Heart left ventricle (tissue), 13 donors: ENCODE data around the gene OPRL1.

Experiments used
- CTCF ChIP-seq, 12 donors: fragments of 200-600 bp; sonication (generic) in 4 of 12; IDR thresholded peaks; one replicate each; pipeline versions ENCODE4 v1.5.0 to v1.8.0; 2018 to 2022; ENCODE audit warnings: antibody characterized with exemption in 12 of 12, mild to moderate bottlenecking in 5 of 12
- POLR2A ChIP-seq, 2 donors: fragments of 450-650 bp; IDR thresholded peaks; one replicate each; pipeline ENCODE4 v1.6.1; 2017; ENCODE audit warnings: antibody characterized with exemption in 2 of 2, mild to moderate bottlenecking in 2 of 2, moderate library complexity in 2 of 2
- donor health status: ischemic (EF 13 %, LVEDD 7.1; RV severe dilation, severe dysfunction).
- donor health status: DM: no; HTN: yes; CAD: no.
- donor health status: DM: no; HTN: no; CAD: no.
- donor health status: ischemic (EF 25% LVEDD 6.9; RV normal size, moderate dysfunction).
- donor health status: ischemic (EF 25% LVEDD 5.7; RV mildly dilated, moderate dysfunction).
- donor health status: ischemic (EF 35%, LVEDD 5.7; RV mildly dilated, moderate dysfunction).
- donor health status: nonischemic (EF 11% LVEDD 7.7; RV severe dilation, severe dysfunction).
- donor health status: DM: yes; HTN: yes; CAD: no.
- donor health status: PGD.
- donor health status: ischemic (EF 29% LVEDD 5.4; RV normal size, mild dysfunction).
- donor health status: nonischemic (EF 23%, LVEDD 6.1; RV moderate dilation, normal function).

- TF ChIP-seq CTCF (IDR thresholded peaks at IDR 0.05), result no peak
- TF ChIP-seq POLR2A (IDR thresholded peaks at IDR 0.05), result no peak
Observed at GRCh38 chr20:64091340-64091739, 11.5 kb downstream of the OPRL1 start.
